HG02588 (cell line): ENCODE results near the gene SPNS1.
A peak's percentile ranks its signal among the peaks of the same experiment; 100 is the strongest.
"Not testable (repeated sequence)": the region's sequence is repeated elsewhere in the genome, so short reads cannot be mapped to it uniquely, and the experiment has no call there.

Experiments used
- ATAC-seq: cut with Tn5 transposase; IDR thresholded peaks from one replicate; pipeline ENCODE4 v1.9.1; 2021; ENCODE audit warnings: mild to moderate bottlenecking, moderate library complexity; ENCODE audit not compliant: unreplicated experiment

Gene SPNS1

DNA sequence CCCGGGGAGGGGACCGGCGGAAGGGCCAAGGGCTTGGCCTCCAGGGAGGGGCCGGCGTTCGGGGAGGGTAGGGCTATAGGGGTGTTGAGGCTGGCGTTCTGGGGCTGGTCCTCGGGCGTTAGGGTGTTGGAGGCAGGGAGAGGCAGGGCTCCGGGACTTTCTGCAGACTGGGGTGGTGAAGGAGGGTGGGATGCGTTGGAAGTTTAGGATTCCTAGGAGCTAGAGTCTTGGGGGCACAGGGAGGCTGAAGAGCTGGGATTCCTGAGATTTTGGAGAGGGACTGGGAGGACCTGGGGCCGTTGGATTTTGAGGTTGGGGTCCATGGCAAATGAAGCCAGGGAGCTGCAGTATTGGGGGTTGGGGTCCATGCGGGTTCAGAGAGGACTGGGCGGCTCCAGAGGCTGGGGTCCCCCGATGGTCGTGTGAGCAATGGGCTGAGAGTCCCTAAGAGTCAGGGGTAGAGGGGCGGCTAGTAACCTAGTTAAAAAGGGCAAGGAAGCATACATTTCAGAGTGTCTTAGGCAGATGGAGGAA is 23.1 kb upstream of the SPNS1 start:
- peak; percentile 12 for ATAC-seq

DNA sequence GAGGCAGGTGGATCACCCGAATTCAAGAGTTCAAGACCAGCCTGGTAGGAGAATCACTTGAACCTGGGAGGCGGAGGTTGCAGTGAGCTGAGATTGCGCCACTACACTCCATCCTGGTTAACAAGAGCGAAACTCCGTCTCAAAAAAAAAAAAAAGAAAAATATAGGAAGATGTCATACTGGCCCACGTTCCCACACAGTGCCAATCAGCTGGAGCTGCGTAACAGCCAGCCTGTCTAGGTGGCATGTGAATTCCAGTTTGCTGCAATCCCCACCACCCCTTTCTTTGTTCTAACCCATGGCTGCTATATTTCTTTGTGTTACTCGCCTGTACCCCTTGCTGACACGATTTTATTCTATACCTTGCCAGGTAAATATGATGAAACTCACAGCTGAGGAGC is 16.4 kb upstream of the SPNS1 start:
- ATAC-seq, result no peak

DNA sequence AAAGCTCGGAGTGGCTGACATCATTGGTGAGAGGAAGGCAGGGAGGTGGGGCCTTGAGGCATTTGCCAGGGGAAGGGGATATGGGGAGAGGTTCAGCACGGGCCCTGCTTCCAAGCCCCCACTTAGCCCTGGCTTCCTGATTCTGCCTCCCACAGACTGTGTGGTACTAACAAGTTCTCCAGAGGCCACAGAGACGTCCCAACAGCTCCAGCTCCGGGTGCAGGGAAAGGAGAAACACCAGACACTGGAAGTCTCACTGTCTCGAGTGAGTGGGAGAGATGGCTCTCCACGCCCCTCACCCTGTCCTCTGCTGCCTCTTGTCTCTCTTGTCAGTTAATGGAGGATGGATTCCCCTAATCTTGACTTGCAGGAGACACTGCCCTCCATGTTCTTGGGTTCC is 15.7 kb upstream of the SPNS1 start:
- ATAC-seq, result no peak

DNA sequence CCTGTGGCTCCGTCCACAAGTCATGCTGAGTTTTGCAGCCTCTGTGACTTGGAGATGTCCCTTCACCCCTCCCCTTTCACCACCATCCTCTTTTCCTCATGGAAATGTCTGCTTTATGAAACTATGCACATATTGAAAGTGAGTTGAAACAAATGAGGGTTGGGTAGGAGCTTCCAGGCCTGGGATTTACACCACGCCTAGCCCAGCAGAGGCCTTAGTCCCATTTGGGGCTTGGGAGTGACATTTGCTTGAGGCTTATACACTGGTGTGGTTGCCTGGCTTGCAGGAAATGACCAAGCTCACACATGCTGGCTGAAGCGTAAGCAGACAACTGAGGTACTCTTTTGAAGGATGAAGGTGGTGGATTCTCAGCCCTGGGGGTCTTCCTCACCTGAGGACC is 10.5 kb upstream of the SPNS1 start:
- ATAC-seq, result no peak

DNA sequence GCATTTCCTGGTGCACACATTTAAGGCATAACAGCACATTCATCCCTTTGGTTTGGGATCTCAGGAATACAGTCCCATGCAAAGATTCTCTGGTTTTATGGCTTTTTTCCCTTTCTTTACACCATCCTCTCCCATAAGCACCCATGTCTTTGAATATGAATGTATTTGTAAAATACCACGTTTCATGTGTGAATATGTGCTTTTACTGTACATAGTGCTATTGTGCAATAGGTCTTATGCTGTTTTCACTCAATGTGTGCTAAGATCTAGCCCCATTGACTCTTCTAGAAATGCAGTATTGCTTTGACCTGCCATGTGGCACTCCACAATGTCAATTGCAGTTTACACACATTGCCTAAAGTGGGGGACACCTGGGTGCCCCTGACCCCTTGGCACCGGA is 10.1 kb upstream of the SPNS1 start:
- ATAC-seq, result no peak

DNA sequence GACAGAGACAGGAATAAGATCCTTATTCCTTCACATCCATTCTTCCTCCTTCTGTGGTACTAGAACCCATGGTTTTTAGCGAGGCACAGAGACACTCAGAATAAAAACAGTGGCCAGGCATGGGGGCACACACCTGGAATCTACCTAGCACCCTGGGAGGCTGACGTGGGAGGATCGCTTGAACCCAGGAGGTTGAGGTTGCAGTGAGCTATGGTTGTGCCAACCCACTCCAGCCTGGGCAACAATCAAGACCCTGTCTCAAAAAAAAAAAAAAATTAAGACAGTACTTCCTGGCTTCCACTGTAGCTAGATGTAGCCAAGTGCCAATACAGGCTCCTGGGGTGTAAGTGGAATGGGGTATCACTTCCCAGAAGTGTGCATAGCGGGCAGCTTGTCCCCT is 7.4 kb upstream of the SPNS1 start:
- no peak for ATAC-seq

DNA sequence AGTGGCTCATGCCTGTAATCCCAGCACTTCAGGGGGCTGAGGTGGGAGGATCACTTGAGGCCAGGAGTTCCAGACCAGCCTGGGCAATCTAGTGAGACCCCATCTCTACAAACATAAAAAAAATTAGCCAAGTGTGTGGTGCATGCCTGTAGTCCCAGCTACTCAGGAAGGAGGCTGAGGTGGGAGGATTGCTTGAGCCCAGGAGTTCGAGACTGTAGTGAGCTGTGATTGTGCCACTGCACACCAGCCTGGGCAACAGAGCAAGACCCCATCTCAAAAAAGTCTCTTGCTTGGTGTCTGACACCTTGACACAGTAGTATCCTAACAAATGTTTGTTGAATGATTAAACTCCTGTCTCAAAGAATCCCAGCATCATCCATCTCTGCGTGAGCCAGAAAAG is 4.9 kb upstream of the SPNS1 start:
- ATAC-seq, result not testable (repeated sequence)

DNA sequence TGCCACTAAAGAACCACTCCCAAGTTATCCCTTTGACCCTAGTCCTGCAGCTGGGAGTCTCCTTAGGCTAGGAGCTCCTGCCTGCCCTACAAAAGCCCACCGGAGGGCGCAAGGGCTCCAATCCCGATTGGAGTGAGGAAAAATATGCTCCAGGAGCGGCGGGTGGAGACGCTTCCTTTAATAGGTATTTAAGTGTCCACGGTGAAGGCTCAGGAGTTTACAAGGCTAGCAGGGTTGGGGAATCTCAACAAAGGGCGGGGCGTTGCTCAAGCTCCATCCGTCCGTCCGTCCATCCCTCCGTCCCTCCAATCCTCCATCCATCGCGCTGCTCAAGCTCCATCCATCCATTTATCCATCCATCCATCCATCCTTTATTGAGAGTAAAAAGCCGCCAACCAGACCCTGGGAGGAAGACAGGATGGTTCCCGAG is 556 bp upstream of the SPNS1 start:
- peak; percentile 14 for ATAC-seq

DNA sequence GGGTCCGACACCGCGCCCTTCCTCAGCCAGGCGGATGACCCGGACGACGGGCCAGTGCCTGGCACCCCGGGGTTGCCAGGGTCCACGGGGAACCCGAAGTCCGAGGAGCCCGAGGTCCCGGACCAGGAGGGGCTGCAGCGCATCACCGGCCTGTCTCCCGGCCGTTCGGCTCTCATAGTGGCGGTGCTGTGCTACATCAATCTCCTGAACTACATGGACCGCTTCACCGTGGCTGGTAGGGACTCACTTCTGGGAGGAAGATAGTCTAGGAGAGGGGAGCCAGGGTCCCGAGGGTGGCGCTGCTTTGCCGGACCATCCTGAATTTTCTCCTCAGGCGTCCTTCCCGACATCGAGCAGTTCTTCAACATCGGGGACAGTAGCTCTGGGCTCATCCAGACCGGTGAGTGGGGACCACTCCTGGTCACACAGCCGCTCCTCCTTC is 601 bp downstream of the SPNS1 start:
- peak; percentile 13 for ATAC-seq

DNA sequence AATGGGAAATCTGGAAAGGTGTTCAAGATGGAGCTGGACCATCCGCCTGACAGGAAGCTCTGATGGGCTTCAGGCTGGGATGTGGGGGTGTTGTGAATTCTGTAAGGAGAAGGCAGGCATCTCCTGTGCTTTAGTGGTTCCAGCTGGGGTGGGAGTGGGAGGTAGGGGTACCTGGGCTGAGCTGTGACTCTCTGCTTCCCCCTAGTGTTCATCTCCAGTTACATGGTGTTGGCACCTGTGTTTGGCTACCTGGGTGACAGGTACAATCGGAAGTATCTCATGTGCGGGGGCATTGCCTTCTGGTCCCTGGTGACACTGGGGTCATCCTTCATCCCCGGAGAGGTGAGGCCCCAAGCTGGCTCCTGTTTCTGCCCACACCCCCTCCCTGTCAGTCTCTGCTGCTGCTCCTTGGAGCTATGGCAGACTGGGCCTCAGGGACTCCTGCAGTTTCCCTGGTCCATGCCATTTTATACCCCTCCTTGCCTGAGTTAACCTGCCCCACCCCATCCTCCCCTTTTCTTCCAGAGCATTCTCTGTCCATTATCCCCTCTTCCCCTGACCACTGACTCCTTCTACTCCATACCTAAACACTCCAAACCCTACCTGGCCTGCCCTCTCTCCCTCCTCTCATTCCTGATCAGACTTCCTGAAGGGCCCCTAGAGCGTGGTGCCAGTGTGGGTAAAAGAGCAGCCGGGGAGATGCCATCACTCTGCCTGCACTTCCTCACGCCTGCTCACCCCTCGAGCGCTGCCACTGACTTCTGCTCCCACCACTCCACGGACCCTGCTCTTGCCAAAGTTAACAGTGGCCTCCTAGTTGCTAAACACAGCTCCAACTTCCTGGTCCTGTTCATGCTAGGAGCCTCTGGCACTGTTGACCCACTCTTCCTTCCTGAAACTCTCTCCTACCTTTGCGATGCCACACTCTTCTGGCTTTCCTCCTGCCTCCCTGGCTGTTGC is 3.4 kb downstream of the SPNS1 start:
- ATAC-seq, result no peak

DNA sequence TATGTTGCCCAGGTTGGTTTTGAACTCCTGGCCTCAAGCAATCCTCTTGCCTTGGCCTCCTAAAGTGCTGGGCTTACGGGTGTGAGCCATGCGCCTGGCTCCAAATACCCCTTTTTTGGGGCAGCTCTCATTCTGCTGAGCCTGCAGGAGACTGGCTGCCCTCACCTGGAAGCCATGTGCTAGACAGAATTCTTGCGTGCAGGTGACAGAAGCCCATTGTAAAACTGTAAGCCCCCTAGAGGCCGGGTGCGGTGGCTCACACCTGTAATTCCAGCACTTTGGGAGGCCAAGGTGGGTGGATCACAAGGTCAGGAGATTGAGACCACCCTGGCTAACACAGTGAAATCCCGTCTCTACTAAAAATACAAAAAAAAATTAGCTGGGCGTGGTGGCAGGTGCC is 5.8 kb downstream of the SPNS1 start:
- ATAC-seq, result not testable (repeated sequence)

DNA sequence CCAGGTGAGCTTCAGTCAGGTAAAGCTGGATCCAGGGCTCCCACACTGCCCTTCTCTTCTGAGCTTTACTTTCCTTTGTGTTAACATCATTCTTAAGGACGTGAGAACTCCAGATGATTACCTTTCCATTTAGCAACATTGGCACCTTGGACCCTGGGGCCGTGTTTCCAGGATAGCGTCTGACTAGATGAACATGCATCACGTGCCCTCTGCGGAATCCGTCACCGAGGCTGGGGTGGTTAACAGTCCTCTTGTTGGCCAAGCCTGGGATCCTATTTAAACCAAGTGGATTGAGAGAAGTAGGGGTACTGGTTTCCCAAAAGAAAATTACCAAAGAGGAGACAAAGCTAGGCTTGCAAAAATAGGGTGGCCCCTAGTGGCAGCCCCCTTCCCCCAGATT is 6.4 kb downstream of the SPNS1 start:
- no peak for ATAC-seq

DNA sequence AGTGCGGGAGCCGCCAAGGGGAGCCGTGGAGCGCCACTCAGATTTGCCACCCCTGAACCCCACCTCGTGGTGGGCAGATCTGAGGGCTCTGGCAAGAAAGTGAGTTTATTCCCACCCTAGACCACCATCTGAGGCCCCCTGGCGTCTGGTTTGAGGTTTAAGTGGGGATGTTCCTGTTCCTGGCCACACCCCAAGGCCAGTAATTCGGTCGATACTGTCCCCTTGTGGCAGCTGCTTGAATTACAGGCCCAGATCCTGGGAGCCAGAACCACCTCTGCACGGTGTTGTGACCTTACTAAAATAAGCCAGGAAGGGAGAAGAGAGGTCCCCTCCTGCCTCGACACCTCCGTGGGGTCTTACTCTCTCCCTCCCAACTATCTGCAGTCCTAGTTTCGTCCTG is 6.9 kb downstream of the SPNS1 start:
- ATAC-seq, result no peak

DNA sequence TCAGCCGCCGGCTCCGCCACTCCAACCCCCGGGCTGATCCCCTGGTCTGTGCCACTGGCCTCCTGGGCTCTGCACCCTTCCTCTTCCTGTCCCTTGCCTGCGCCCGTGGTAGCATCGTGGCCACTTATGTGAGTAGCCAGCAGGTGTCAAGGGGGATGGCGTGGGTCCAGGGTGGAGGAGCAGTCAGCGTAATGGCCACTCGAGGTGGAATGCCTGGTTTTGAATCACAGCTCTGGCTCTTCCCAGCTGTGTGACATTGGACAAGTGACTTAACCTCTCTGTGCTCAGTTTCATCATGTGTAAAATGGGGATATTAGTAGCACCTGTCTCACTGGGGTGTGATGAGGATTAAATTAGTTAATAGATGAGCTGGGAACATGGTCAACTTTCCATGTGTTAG is 7.8 kb downstream of the SPNS1 start:
- no peak for ATAC-seq

DNA sequence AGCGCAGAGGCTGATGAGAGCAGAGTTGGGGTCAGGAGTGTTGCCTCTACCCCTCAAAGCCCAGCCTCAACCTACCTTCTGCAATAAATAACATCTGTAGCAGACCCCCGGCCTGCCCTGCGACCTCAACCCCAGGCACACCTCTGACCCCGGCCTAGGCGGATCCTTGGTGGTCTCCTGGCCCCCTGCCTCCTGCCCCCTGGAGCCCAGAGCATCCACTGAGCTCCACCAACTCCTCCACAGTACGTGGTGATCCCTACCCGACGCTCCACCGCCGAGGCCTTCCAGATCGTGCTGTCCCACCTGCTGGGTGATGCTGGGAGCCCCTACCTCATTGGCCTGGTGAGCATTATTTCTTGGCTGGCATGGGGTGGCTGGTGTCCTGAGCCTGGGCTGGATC is 8.4 kb downstream of the SPNS1 start:
- ATAC-seq, result no peak

DNA sequence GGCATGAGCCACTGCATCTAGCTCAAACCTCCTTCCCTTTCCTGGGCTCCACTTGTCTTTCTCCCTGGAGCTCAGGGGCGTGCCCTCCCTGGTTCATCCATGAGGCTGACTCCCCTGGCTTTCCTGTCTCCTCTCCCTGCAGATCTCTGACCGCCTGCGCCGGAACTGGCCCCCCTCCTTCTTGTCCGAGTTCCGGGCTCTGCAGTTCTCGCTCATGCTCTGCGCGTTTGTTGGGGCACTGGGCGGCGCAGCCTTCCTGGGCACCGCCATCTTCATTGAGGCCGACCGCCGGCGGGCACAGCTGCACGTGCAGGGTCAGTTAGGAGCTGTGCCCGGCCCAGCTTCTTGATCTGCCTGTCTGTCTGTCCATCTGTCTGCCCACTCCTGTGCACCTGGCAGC is 9.1 kb downstream of the SPNS1 start:
- no peak for ATAC-seq

DNA sequence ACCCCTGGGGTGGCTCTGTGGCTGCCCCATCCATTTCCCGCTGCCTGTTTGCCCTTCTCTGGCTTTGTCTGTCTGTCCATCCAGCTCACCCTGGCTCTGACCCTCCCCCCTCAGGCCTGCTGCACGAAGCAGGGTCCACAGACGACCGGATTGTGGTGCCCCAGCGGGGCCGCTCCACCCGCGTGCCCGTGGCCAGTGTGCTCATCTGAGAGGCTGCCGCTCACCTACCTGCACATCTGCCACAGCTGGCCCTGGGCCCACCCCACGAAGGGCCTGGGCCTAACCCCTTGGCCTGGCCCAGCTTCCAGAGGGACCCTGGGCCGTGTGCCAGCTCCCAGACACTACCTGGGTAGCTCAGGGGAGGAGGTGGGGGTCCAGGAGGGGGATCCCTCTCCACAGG is 9.5 kb downstream of the SPNS1 start:
- no peak for ATAC-seq

DNA sequence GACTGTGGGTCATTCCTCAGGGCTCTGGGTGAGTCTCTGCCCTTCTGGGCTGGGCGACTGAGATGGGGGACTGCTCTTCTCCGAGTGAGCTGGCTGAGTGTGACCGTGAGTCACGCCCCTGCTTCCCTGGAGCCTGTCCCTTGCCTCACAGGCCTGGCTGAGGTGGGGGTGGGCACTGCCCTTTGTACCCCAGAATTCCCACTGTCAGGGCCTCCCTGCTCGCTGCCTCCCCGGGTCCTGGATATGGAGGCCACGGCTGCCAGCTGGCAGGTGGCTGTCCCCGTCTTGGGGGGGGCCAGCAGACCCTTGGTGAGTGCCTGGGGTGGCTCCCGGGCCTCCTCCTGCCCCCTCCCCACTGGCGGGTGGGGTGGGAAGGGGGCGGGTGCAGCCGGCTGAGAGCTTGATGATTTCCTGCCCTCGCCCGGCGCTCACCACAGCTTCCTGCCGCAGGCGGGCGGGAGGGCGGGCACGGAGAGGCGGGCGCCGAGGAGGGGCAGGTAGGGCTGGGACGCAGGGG is 10.1 kb downstream of the SPNS1 start, which contains the start of gene LAT:
LAT (plus strand) TSS at position 434 of the 517 bp plus-strand sequence. CDS start 366 bp downstream, outside the sequence.
- ATAC-seq, result no peak

DNA sequence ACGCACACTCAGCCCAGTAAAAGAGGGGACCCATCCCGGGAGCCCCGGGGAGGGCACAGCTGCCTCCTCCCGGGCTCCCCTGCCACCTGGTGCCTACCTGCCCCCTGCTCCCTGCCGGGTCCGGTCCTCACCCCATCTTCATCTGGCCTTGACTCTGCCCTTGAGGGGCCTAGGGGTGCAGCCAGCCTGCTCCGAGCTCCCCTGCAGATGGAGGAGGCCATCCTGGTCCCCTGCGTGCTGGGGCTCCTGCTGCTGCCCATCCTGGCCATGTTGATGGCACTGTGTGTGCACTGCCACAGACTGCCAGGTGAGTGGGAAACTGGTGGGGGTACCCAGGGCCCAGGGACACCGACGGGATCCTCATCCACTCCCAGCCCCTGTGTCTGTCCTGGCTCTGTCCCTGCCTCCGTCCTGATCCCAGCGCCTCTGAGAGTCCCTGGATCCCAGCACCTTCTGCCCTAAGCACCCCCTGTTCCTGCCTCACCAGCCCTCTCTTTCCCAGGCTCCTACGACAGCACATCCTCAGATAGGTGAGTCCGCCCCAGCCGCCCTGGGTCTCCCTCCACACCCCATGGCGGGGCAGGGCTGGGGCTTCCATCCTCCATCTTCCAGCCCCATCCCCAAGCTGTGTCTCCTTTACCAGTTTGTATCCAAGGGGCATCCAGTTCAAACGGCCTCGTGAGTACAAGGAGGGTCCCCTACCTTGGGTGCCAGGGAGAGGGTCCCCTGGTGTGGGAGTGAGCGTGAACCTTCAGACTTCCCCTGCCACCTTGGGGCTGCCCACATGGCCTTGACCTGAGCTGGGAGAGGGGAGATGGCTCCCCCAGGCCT is 10.8 kb downstream of the SPNS1 start:
- ATAC-seq, result no peak

DNA sequence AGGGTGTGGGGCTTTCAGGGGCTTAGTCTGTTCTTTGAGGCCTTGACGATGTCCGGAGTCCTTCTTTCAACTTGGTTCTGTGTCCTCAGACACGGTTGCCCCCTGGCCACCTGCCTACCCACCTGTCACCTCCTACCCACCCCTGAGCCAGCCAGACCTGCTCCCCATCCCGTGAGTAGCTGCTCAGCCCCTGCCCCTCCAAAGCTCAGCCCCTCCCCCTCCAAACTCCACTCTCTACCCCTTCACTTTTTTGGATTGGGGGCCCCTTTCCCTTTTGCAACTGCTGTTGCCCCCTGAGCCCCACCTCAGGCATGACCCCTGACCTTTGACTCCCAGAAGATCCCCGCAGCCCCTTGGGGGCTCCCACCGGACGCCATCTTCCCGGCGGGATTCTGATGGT is 11.5 kb downstream of the SPNS1 start:
- ATAC-seq, result no peak

DNA sequence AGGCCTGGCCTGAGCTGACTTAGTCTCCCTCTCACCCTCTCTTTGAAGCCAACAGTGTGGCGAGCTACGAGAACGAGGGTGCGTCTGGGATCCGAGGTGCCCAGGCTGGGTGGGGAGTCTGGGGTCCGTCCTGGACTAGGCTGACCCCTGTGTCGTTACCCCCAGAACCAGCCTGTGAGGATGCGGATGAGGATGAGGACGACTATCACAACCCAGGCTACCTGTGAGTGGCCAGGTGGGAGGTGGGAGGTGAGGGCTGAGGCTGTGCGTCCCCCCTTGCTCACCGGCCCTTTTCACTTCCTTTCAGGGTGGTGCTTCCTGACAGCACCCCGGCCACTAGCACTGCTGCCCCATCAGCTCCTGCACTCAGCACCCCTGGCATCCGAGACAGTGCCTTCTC is 11.9 kb downstream of the SPNS1 start:
- no peak for ATAC-seq
